CD14-positive monocyte (primary cell): ENCODE results near the gene USP54. TPM values are rescaled to one million over a fixed set of nuclear protein-coding genes. Genes with fewer than 3 reads are reported as not detected.

Source experiments
- DNase-seq, 3 donors: peaks; one replicate each; pipeline ENCODE4 v3.0.0-alpha.2; 2011 to 2022
- H2AFZ ChIP-seq: 2 replicates; pipeline ENCODE4 v1.6.0; 2012; ENCODE audit warnings: mild to moderate bottlenecking, low read depth, low read length, inconsistent platforms; ENCODE audit not compliant: insufficient read depth, poor library complexity, severe bottlenecking
- H3K27ac ChIP-seq, 2 donors: 1 replicate in 1 of 2; 2 replicates in 1 of 2; pipeline ENCODE4 v1.5.1; 2012 to 2013; ENCODE audit warnings: low read length in 2 of 2, control low read depth in 1 of 2, inconsistent platforms in 1 of 2, low read depth in 1 of 2, mild to moderate bottlenecking in 1 of 2
- H3K27me3 ChIP-seq, 2 donors: one replicate each; pipeline versions ENCODE4 v1.6.0 to v1.6.1; 2011 to 2013; ENCODE audit warnings: low read length in 2 of 2; ENCODE audit not compliant: control insufficient read depth in 2 of 2, insufficient read depth in 2 of 2
- H3K36me3 ChIP-seq, 2 donors: replicated peaks in 1 of 2; 1 replicate in 1 of 2; 2 replicates in 1 of 2; pipeline versions ENCODE4 v1.5.1 to v1.6.1; 2012 to 2013; ENCODE audit warnings: low read length in 2 of 2, control low read depth in 1 of 2, inconsistent platforms in 1 of 2, mild to moderate bottlenecking in 1 of 2; ENCODE audit not compliant: insufficient read depth in 2 of 2, control insufficient read depth in 1 of 2
- H3K4me1 ChIP-seq, 2 donors: 1 replicate in 1 of 2; 2 replicates in 1 of 2; pipeline versions ENCODE4 v1.5.1 to v1.6.1; 2012 to 2013; ENCODE audit warnings: low read length in 2 of 2, control low read depth in 1 of 2, inconsistent platforms in 1 of 2, mild to moderate bottlenecking in 1 of 2, moderate library complexity in 1 of 2; ENCODE audit not compliant: insufficient read depth in 2 of 2, control insufficient read depth in 1 of 2
- H3K4me2 ChIP-seq: replicated peaks from 2 replicates; pipeline ENCODE3; 2012; ENCODE audit warnings: low read length, moderate library complexity, mild to moderate bottlenecking; ENCODE audit not compliant: poor library complexity, severe bottlenecking; ENCODE audit errors: extremely low read depth
- H3K4me3 ChIP-seq, 3 experiments: fragments of 200-600 bp in 1 of 3; sonication (generic) in 1 of 3; replicated peaks in 1 of 3; 1 replicate in 2 of 3; 2 replicates in 1 of 3; pipeline ENCODE4 v1.5.1; 2011 to 2013; ENCODE audit warnings: low read length in 3 of 3, mild to moderate bottlenecking in 3 of 3, control low read depth in 2 of 3, low read depth in 2 of 3, inconsistent platforms in 1 of 3, moderate library complexity in 1 of 3
- H3K79me2 ChIP-seq: 2 replicates; pipeline ENCODE4 v1.6.0; 2012; ENCODE audit warnings: mild to moderate bottlenecking, control low read depth, inconsistent platforms, low read length, moderate library complexity; ENCODE audit not compliant: insufficient read depth
- H3K9ac ChIP-seq: 2 replicates; pipeline ENCODE4 v1.6.0; 2017; ENCODE audit warnings: low read length, mild to moderate bottlenecking; ENCODE audit not compliant: insufficient read depth, poor library complexity, severe bottlenecking
- H3K9me3 ChIP-seq, 2 donors: replicated peaks in 1 of 2; 1 replicate in 1 of 2; 2 replicates in 1 of 2; pipeline versions ENCODE4 v1.5.1 to v1.6.1; 2012 to 2013; ENCODE audit warnings: low read length in 2 of 2, control low read depth in 1 of 2; ENCODE audit not compliant: control insufficient read depth in 1 of 2, insufficient read depth in 1 of 2
- H4K20me1 ChIP-seq: 2 replicates; pipeline ENCODE4 v1.6.0; 2012; ENCODE audit warnings: mild to moderate bottlenecking, low read length, control low read depth, moderate library complexity; ENCODE audit not compliant: insufficient read depth
- H3K27ac Mint-ChIP-seq, 7 donors: one replicate each; pipeline ENCODE4 v1.8.0; 2020; ENCODE audit warnings: mild to moderate bottlenecking in 7 of 7, mixed read lengths in 7 of 7, moderate library complexity in 6 of 7, inconsistent platforms in 2 of 7
- H3K27me3 Mint-ChIP-seq, 3 donors: one replicate each; pipeline ENCODE4 v1.8.0; 2021 to 2022; ENCODE audit warnings: low read depth in 3 of 3, mild to moderate bottlenecking in 3 of 3, mixed read lengths in 3 of 3, moderate library complexity in 3 of 3, inconsistent platforms in 1 of 3
- H3K36me3 Mint-ChIP-seq, 2 donors: one replicate each; pipeline ENCODE4 v1.8.0; 2020; ENCODE audit warnings: mixed read lengths in 2 of 2, inconsistent platforms in 1 of 2, mild to moderate bottlenecking in 1 of 2
- H3K4me1 Mint-ChIP-seq: one replicate; pipeline ENCODE4 v1.8.0; 2020; ENCODE audit warnings: mild to moderate bottlenecking, mixed read lengths
- H3K4me3 Mint-ChIP-seq, 2 donors: one replicate each; pipeline ENCODE4 v1.8.0; 2020; ENCODE audit warnings: mild to moderate bottlenecking in 2 of 2, mixed read lengths in 2 of 2, moderate library complexity in 1 of 2
- H3K9me3 Mint-ChIP-seq, 7 donors: one replicate each; pipeline ENCODE4 v1.8.0; 2020 to 2022; ENCODE audit warnings: mixed read lengths in 7 of 7, mild to moderate bottlenecking in 6 of 7, moderate library complexity in 6 of 7, inconsistent platforms in 2 of 7
- WGBS: methylation state at CpG from one replicate; pipeline ENCODE4 v1.1.5; 2013; ENCODE audit warnings: missing lambda C conversion rate; ENCODE audit not compliant: insufficient coverage; 5-methylcytosine and 5-hydroxymethylcytosine counted together
- intact Hi-C, 2 donors: fragments of 100-400 bp; cut with micrococcal nuclease; formaldehyde crosslinking; loops; one replicate each; pipeline versions ENCODE4 v1.15.0 to v1.15.1; 2023
- polyA plus RNA-seq, 3 donors: library from polyadenylated mRNA; depleted of rRNA in 1 of 3; unstranded in 2 of 3; stranded (reverse) in 1 of 3; fragments of 300-500 nt in 2 of 3; fragments of >200 nt in 1 of 3; fragmentation: Illumina TruSeq in 2 of 3; gene quantifications; 1 replicate in 2 of 3; 2 replicates in 1 of 3; pipeline ENCODE4 v1.2.3, GENCODE V29; 2012 to 2021
- TF ChIP-seq, protein P1 (sequence below): fragments of 200-600 bp; IDR thresholded peaks from one replicate; pipeline ENCODE4 v1.8.0; 2022; ENCODE audit warnings: antibody characterized with exemption, mild to moderate bottlenecking

USP54 gene
- polyA plus RNA-seq, 3 donors: 0.28 to 2.4 (median 0.55) TPM

DNA sequence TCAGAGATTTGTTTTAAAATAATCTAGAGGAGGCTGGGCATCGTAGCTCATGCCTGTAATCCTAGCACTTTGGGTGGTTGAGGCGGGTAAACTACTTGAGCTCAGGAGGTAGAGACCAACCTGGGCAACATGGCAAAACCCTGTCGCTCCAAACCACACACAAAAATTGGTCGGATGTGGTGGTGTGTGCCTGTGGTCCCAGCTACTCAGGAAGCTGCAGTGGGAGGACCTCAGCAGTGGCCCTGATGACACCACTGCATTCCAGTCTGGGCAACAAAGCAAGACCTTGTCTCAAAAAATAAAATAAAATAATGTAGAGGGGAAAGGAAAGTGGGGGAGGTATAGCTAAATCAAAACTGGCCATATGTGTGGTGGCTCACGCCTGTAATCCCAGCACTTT is 81.4 kb downstream of the USP54 start:
- Mint-ChIP-seq H3K27ac (no peak overlapping the region), H3K27me3 (no peaks in the 10 kb centered on the region), H3K4me1 (no peaks in the 10 kb centered on the region), H3K9me3 (no peaks in the 10 kb centered on the region), H3K4me3 (no peak overlapping the region), H3K36me3 (peaks cover 8% of the 10 kb centered on the region in 2 donors)
- no peak overlapping the region for H3K27ac ChIP-seq
- TF ChIP-seq, protein P1, sequence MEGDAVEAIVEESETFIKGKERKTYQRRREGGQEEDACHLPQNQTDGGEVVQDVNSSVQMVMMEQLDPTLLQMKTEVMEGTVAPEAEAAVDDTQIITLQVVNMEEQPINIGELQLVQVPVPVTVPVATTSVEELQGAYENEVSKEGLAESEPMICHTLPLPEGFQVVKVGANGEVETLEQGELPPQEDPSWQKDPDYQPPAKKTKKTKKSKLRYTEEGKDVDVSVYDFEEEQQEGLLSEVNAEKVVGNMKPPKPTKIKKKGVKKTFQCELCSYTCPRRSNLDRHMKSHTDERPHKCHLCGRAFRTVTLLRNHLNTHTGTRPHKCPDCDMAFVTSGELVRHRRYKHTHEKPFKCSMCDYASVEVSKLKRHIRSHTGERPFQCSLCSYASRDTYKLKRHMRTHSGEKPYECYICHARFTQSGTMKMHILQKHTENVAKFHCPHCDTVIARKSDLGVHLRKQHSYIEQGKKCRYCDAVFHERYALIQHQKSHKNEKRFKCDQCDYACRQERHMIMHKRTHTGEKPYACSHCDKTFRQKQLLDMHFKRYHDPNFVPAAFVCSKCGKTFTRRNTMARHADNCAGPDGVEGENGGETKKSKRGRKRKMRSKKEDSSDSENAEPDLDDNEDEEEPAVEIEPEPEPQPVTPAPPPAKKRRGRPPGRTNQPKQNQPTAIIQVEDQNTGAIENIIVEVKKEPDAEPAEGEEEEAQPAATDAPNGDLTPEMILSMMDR: no peak
- H4K20me1 ChIP-seq: no peaks in the 10 kb centered on the region
- no peak overlapping the region for H3K9ac ChIP-seq
- 100% methylated on average over 1 of the region's 5 CpGs for WGBS
- no peak overlapping the region for H3K4me3 ChIP-seq
- no peaks in the 10 kb centered on the region for H3K9me3 ChIP-seq
- no peaks in the 10 kb centered on the region for H3K79me2 ChIP-seq
- H3K4me1 ChIP-seq: no peaks in the 10 kb centered on the region
- H3K4me2 ChIP-seq: no peak overlapping the region
- no peak overlapping the region for H2AFZ ChIP-seq
- H3K27me3 ChIP-seq: no peaks in the 10 kb centered on the region
- H3K36me3 ChIP-seq: peaks cover 6 to 9% of the 10 kb centered on the region in 2 donors
- DNase-seq: no peak
- intact Hi-C loops: no loop called here

DNA sequence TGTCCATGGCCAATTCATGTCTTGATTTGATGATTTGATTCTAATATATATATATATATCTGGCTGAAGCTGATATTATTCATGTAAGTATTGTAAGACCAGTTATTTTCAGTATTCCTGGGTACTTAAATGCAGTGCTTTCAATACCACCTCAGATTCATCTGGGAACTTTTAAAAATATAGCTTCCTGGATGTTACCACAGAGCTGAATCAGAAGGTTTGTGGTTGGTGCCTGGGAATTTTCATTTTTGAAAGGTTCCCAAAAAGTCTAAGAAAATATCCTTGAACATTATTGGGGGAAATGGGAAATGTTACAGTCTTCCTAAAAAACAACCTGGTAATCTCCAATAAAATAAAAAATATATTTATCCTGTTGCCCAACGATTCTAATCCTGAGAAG is 84.7 kb downstream of the USP54 start:
- no peaks in the 10 kb centered on the region for H3K27me3 Mint-ChIP-seq
- Histone ChIP-seq H3K27me3 (no peaks in the 10 kb centered on the region), H3K27ac (no peak overlapping the region), H3K9me3 (no peaks in the 10 kb centered on the region), H3K4me2 (no peak overlapping the region), H3K9ac (no peak overlapping the region), H3K4me1 (peaks cover 6 to 8% of the 10 kb centered on the region in 2 donors), H2AFZ (no peak overlapping the region), H4K20me1 (no peaks in the 10 kb centered on the region), H3K4me3 (no peak overlapping the region), H3K36me3 (peaks cover 10 to 29% of the 10 kb centered on the region in 2 donors), H3K79me2 (no peaks in the 10 kb centered on the region)
- H3K9me3 Mint-ChIP-seq: no peaks in the 10 kb centered on the region
- H3K4me1 Mint-ChIP-seq: peaks cover 6% of the 10 kb centered on the region
- DNase-seq: no peak
- H3K36me3 Mint-ChIP-seq: peaks cover 26 to 27% of the 10 kb centered on the region in 2 donors
- no peak overlapping the region for H3K4me3 Mint-ChIP-seq
- intact Hi-C loops: no loop called here
- H3K27ac Mint-ChIP-seq: no peak overlapping the region
- TF ChIP-seq, protein P1: no peak
- WGBS: no CpG with 5 or more reads among the region's 1 CpG
